ENCODE results near the gene AKAP6.

The AKAP6 gene

DNA sequence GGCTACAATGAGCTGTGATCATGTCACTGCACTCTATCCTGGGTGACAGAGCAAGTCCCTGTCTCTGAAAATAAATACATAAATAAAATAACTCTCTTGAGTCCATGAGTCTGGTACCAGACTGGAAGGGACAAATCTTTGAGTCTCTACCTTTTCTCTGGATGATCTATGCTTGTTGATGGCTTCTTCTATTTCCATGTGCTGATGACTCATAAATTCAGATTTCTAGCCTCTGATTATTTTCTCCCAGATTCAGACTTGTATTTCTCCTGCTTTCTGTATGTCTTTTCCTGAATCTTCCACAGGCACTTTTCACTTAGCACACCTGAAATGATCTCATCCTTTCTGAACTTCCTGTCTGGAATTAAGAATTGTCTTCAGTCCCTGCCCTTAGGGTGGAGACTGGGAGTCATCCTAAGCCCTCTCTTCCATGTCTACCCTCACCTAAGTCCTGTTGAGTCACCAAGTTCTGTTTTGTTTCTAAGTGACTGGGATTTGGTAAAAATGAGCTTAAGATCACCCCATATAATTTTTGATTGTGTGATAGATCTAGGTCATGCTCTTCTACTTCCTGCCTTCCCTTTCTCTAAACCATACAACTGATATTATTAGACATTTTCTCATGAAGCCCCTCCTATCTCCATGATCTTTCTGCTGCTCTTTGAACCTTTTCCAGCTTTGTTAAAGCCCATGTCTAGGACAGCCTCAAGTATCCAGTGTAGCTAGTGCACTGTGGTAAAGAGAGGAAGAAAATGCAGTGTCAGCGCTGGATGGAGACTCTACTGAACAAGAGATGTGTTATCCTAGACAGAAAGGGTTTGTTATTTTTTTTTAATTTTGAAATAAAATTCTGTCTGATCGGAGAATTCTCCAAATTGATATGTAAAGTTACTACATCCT is 13.1 kb downstream of the AKAP6 start:
- Histone ChIP-seq H3K4me3 (ENCODE audit: low read depth, low read length, poor library complexity, severe bottlenecking) (no peak overlapping the region), H3K27me3 (ENCODE audit: insufficient read depth, low read length) (no peaks in the 10 kb centered on the region), H3F3A (ENCODE audit: insufficient read depth, low read length) (no peaks in the 10 kb centered on the region), H3K4me2 (ENCODE audit: low read length) (no peak overlapping the region), H3K79me2 (ENCODE audit: insufficient read depth, low read length) (no peaks in the 10 kb centered on the region), H2AFZ (ENCODE audit: low read length) (no peak overlapping the region), H4K20me1 (ENCODE audit: insufficient read depth, low read length) (no peaks in the 10 kb centered on the region), H3K36me3 (ENCODE audit: insufficient read depth, low read length) (no peaks in the 10 kb centered on the region), H3K27ac (ENCODE audit: low read depth, low read length, poor library complexity, severe bottlenecking) (no peak overlapping the region), H3K9ac (ENCODE audit: low read length) (no peak overlapping the region), H3K4me1 (ENCODE audit: insufficient read depth, low read length, severe bottlenecking) (no peaks in the 10 kb centered on the region), H3K9me3 (ENCODE audit: low read length) (no peaks in the 10 kb centered on the region), H3K9me2 (ENCODE audit: low read depth, low read length) (no peaks in the 10 kb centered on the region)
- TF ChIP-seq EZH2 (IDR thresholded peaks at IDR 0.05; ENCODE audit: borderline replicate concordance, low read length) = no peak
- TF ChIP-seq, protein P1, sequence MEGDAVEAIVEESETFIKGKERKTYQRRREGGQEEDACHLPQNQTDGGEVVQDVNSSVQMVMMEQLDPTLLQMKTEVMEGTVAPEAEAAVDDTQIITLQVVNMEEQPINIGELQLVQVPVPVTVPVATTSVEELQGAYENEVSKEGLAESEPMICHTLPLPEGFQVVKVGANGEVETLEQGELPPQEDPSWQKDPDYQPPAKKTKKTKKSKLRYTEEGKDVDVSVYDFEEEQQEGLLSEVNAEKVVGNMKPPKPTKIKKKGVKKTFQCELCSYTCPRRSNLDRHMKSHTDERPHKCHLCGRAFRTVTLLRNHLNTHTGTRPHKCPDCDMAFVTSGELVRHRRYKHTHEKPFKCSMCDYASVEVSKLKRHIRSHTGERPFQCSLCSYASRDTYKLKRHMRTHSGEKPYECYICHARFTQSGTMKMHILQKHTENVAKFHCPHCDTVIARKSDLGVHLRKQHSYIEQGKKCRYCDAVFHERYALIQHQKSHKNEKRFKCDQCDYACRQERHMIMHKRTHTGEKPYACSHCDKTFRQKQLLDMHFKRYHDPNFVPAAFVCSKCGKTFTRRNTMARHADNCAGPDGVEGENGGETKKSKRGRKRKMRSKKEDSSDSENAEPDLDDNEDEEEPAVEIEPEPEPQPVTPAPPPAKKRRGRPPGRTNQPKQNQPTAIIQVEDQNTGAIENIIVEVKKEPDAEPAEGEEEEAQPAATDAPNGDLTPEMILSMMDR (IDR thresholded peaks at IDR 0.05; ENCODE audit: low read length) = no peak

DNA sequence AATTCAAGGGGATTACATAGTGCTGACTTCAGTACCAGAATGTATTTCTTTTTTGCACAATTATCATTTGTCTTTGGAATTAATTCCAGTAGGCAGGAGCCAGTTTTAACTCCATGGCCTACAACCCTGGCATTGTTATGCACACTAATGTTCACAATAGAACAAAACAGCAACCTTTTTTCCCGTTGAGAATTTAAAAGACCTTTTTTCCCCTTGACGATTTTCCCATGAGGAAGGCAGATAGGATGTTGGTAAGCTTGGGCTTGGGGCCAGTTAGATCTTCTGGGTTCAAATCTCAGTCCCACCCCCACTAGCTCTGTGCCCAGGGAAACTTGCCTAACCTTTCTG is 13.7 kb downstream of the AKAP6 start:
- Histone ChIP-seq H3F3A (ENCODE audit: insufficient read depth, low read length) (no peaks in the 10 kb centered on the region), H3K36me3 (ENCODE audit: insufficient read depth, low read length) (no peaks in the 10 kb centered on the region), H3K9me3 (ENCODE audit: low read length) (no peaks in the 10 kb centered on the region), H3K9me2 (ENCODE audit: low read depth, low read length) (no peaks in the 10 kb centered on the region), H3K9ac (ENCODE audit: low read length) (no peak overlapping the region), H3K4me2 (ENCODE audit: low read length) (no peak overlapping the region), H3K79me2 (ENCODE audit: insufficient read depth, low read length) (no peaks in the 10 kb centered on the region), H4K20me1 (ENCODE audit: insufficient read depth, low read length) (no peaks in the 10 kb centered on the region), H2AFZ (ENCODE audit: low read length) (no peak overlapping the region), H3K27me3 (ENCODE audit: insufficient read depth, low read length) (no peaks in the 10 kb centered on the region), H3K27ac (ENCODE audit: low read depth, low read length, poor library complexity, severe bottlenecking) (no peak overlapping the region), H3K4me3 (ENCODE audit: low read depth, low read length, poor library complexity, severe bottlenecking) (no peak overlapping the region), H3K4me1 (ENCODE audit: insufficient read depth, low read length, severe bottlenecking) (no peaks in the 10 kb centered on the region)
- TF ChIP-seq EZH2 (IDR thresholded peaks at IDR 0.05; ENCODE audit: borderline replicate concordance, low read length) = no peak

DNA sequence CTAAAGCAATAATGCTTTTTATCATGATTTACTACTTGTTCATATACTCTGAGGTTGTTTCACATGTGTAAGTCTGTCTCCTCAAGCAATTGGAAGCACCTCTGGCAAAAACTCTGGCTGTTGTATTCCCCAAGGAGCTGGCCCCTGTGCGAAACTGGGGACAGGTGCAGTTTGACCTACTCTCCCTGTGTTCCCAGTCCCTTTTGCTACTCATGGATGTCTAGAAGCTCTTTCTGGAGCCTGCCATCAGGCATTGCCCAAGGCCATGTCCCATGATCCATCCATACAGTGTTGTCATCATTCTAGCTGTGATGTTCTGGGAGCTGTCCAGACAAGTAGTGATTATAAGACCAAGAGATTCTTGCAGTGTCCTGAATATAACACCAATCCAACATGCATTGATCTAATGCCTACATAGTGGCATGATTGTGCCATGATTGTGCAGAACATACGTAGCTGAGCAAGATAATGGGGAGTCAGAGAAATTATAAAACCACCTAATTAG is 14.9 kb downstream of the AKAP6 start:
- Histone ChIP-seq H3K9me3 (ENCODE audit: low read length) (no peaks in the 10 kb centered on the region), H2AFZ (ENCODE audit: low read length) (no peak overlapping the region), H3K9ac (ENCODE audit: low read length) (no peak overlapping the region), H3K4me2 (ENCODE audit: low read length) (no peak overlapping the region), H3K27ac (ENCODE audit: low read depth, low read length, poor library complexity, severe bottlenecking) (no peak overlapping the region), H3K36me3 (ENCODE audit: insufficient read depth, low read length) (no peaks in the 10 kb centered on the region), H3K4me3 (ENCODE audit: low read depth, low read length, poor library complexity, severe bottlenecking) (no peak overlapping the region), H4K20me1 (ENCODE audit: insufficient read depth, low read length) (no peaks in the 10 kb centered on the region), H3K4me1 (ENCODE audit: insufficient read depth, low read length, severe bottlenecking) (no peaks in the 10 kb centered on the region), H3F3A (ENCODE audit: insufficient read depth, low read length) (no peaks in the 10 kb centered on the region), H3K27me3 (ENCODE audit: insufficient read depth, low read length) (no peaks in the 10 kb centered on the region), H3K79me2 (ENCODE audit: insufficient read depth, low read length) (no peaks in the 10 kb centered on the region), H3K9me2 (ENCODE audit: low read depth, low read length) (no peaks in the 10 kb centered on the region)
- TF ChIP-seq EZH2 (IDR thresholded peaks at IDR 0.05; ENCODE audit: borderline replicate concordance, low read length) = no peak
- TF ChIP-seq, protein P1 (IDR thresholded peaks at IDR 0.05; ENCODE audit: low read length) = no peak
